HCT116 (cell line): ENCODE results near the gene SERPINC1.

Experiments
- CEBPB ChIP-seq: IDR thresholded peaks from 2 replicates; pipeline ENCODE4 v1.6.1; 2012; ENCODE audit warnings: low read depth
- EGR1 ChIP-seq: IDR thresholded peaks from 2 replicates; pipeline ENCODE4 v1.6.1; 2012; ENCODE audit warnings: low read depth
- EZH2 ChIP-seq: fragments of 200-600 bp; sonication (generic); IDR thresholded peaks from 2 replicates; pipeline ENCODE4 v1.6.1; 2017; ENCODE audit warnings: antibody characterized with exemption, mixed run types
- EZH2phosphoT487 ChIP-seq: fragments of 200-600 bp; IDR thresholded peaks from 2 replicates; pipeline ENCODE4 v1.6.1; 2018; ENCODE audit warnings: antibody characterized with exemption, borderline replicate concordance
- FOSL1 ChIP-seq: IDR thresholded peaks from 2 replicates; pipeline ENCODE4 v1.6.1; 2012; ENCODE audit warnings: low read depth
- POLR2A ChIP-seq: IDR thresholded peaks from 2 replicates; pipeline ENCODE4 v1.7.0; 2011; ENCODE audit warnings: borderline replicate concordance; ENCODE audit not compliant: insufficient read depth, insufficient read length; ENCODE audit errors: extremely low read depth
- POLR2AphosphoS5 ChIP-seq: IDR thresholded peaks from 2 replicates; pipeline ENCODE4 v1.6.1; 2011; ENCODE audit warnings: mild to moderate bottlenecking, low read depth, low read length, moderate library complexity
- RAD21 ChIP-seq: IDR thresholded peaks from 2 replicates; pipeline ENCODE4 v1.6.1; 2012; ENCODE audit warnings: low read depth, mild to moderate bottlenecking
- SP1 ChIP-seq: IDR thresholded peaks from 2 replicates; pipeline ENCODE4 v1.6.1; 2012; ENCODE audit warnings: low read depth
- SRF ChIP-seq: IDR thresholded peaks from 2 replicates; pipeline ENCODE4 v1.6.1; 2012; ENCODE audit warnings: low read depth
- YY1 ChIP-seq: IDR thresholded peaks from 2 replicates; pipeline ENCODE4 v1.6.1; 2011; ENCODE audit warnings: low read length, low read depth, moderate library complexity, mild to moderate bottlenecking; ENCODE audit not compliant: insufficient replicate concordance; ENCODE audit errors: extremely low read depth
- TF ChIP-seq, protein P1 (sequence below), 3 experiments: fragments of 200-600 bp in 1 of 3; sonication (generic) in 1 of 3; IDR thresholded peaks in 2 of 3; conservative IDR thresholded peaks in 1 of 3; 2 replicates each; pipeline ENCODE4 v1.5.1; 2012 to 2017; ENCODE audit warnings: low read depth in 2 of 3, low read length in 2 of 3, antibody characterized with exemption in 1 of 3, borderline replicate concordance in 1 of 3, control low read depth in 1 of 3, mild to moderate bottlenecking in 1 of 3, mixed read lengths in 1 of 3, mixed run types in 1 of 3, moderate library complexity in 1 of 3; ENCODE audit not compliant: insufficient read depth in 1 of 3
- TF ChIP-seq, protein P2 (sequence below): IDR thresholded peaks from 2 replicates; pipeline ENCODE4 v1.6.1; 2012
- TF ChIP-seq, protein P3 (sequence below): IDR thresholded peaks from 2 replicates; pipeline ENCODE4 v1.6.1; 2011; ENCODE audit warnings: mild to moderate bottlenecking, low read length, moderate library complexity; ENCODE audit not compliant: insufficient replicate concordance; ENCODE audit errors: extremely low read depth

DNA sequence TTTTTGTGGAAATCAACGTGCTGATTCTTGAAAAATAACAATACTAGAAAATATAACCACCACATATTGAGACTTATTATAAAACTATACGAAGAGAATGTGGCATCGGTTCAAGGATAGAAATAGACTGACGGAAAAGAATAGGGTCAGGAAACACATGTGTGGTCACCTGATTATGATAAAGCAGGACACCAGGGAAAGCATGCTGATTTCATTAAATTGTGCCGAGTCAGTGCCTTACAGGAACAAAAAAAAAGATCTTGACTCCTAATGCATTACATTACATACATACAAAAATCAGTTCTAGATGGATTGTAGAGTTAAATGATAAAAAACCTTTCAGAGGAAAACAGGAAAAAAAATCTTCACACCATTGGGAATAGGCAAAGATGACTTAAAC is 43.5 kb upstream of the SERPINC1 start:
- TF ChIP-seq, protein P1, sequence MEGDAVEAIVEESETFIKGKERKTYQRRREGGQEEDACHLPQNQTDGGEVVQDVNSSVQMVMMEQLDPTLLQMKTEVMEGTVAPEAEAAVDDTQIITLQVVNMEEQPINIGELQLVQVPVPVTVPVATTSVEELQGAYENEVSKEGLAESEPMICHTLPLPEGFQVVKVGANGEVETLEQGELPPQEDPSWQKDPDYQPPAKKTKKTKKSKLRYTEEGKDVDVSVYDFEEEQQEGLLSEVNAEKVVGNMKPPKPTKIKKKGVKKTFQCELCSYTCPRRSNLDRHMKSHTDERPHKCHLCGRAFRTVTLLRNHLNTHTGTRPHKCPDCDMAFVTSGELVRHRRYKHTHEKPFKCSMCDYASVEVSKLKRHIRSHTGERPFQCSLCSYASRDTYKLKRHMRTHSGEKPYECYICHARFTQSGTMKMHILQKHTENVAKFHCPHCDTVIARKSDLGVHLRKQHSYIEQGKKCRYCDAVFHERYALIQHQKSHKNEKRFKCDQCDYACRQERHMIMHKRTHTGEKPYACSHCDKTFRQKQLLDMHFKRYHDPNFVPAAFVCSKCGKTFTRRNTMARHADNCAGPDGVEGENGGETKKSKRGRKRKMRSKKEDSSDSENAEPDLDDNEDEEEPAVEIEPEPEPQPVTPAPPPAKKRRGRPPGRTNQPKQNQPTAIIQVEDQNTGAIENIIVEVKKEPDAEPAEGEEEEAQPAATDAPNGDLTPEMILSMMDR (IDR thresholded peaks at IDR 0.05 in 2 of 3, conservative IDR thresholded peaks at IDR 0.05 in 1 of 3; ENCODE audit: borderline replicate concordance in 1 of 3, insufficient read depth in 1 of 3, low read depth in 2 of 3, low read length in 2 of 3): no peak
- TF ChIP-seq POLR2AphosphoS5 (no peak), RAD21 (no peak), POLR2A (no peak), EZH2phosphoT487 (no peak), CEBPB (no peak), FOSL1 (no peak), EZH2 (no peak), SP1 (no peak), EGR1 (no peak), YY1 (no peak), SRF (no peak)
- TF ChIP-seq, protein P2, sequence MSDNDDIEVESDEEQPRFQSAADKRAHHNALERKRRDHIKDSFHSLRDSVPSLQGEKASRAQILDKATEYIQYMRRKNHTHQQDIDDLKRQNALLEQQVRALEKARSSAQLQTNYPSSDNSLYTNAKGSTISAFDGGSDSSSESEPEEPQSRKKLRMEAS: no peak
- TF ChIP-seq, protein P3, sequence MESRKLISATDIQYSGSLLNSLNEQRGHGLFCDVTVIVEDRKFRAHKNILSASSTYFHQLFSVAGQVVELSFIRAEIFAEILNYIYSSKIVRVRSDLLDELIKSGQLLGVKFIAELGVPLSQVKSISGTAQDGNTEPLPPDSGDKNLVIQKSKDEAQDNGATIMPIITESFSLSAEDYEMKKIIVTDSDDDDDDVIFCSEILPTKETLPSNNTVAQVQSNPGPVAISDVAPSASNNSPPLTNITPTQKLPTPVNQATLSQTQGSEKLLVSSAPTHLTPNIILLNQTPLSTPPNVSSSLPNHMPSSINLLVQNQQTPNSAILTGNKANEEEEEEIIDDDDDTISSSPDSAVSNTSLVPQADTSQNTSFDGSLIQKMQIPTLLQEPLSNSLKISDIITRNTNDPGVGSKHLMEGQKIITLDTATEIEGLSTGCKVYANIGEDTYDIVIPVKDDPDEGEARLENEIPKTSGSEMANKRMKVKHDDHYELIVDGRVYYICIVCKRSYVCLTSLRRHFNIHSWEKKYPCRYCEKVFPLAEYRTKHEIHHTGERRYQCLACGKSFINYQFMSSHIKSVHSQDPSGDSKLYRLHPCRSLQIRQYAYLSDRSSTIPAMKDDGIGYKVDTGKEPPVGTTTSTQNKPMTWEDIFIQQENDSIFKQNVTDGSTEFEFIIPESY: no peak
